PC-9 (cell line): ENCODE results near the gene GFRA1. TPM values are rescaled to one million over a fixed set of nuclear protein-coding genes. Genes with fewer than 3 reads are reported as not detected.

Experiments used
- BruUV-seq: library from RNA; stranded (reverse); fragments of 400-500 nt; replicated peaks from 2 replicates; lab custom pipeline; 2021; lab: Mats Ljungman, UMichigan
- CTCF ChIA-PET: fragments of 300-600 bp; sonication (Branson Sonifier 250); formaldehyde crosslinking; loops from one replicate; lab custom pipeline; 2022; ENCODE audit warnings: antibody characterized with exemption; lab: Charles Lee
- POLR2A ChIA-PET: fragments of 300-600 bp; sonication (Branson Sonifier 250); formaldehyde crosslinking; loops from one replicate; lab custom pipeline; 2022; ENCODE audit warnings: antibody characterized with exemption; ENCODE audit not compliant: unreplicated experiment; lab: Charles Lee
- DNase-seq, 2 experiments: peaks; one replicate each; pipeline versions ENCODE4 v3.0.0 to v3.0.0-alpha.2; 2015 to 2022; ENCODE audit warnings: mixed read lengths in 1 of 2
- H2AFZ ChIP-seq: fragments of 200-600 bp; sonication (generic); 2 replicates; pipeline ENCODE4 v1.8.1; 2017; ENCODE audit warnings: antibody characterized with exemption
- H3F3A ChIP-seq: fragments of 200-600 bp; sonication (generic); 2 replicates; pipeline ENCODE4 v1.8.1; 2017; ENCODE audit warnings: antibody characterized with exemption, mild to moderate bottlenecking, low read depth; ENCODE audit not compliant: insufficient read depth
- H3K27ac ChIP-seq: fragments of 200-600 bp; sonication (generic); 2 replicates; pipeline ENCODE4 v1.6.1; 2016; ENCODE audit warnings: mixed run types
- H3K27me3 ChIP-seq: fragments of 200-600 bp; sonication (generic); 2 replicates; pipeline ENCODE4 v1.6.1; 2016; ENCODE audit warnings: low read depth, mixed run types; ENCODE audit not compliant: insufficient read depth
- H3K36me3 ChIP-seq: fragments of 200-600 bp; sonication (generic); 2 replicates; pipeline ENCODE4 v1.6.1; 2016; ENCODE audit warnings: low read depth, mixed run types
- H3K4me1 ChIP-seq: fragments of 200-600 bp; sonication (generic); replicated peaks from 2 replicates; pipeline ENCODE4 v1.6.1; 2016; ENCODE audit warnings: mixed run types; ENCODE audit not compliant: insufficient read depth
- H3K4me2 ChIP-seq: fragments of 200-600 bp; sonication (generic); 2 replicates; pipeline ENCODE4 v1.6.1; 2017; ENCODE audit warnings: mixed run types
- H3K4me3 ChIP-seq: fragments of 200-600 bp; sonication (generic); 2 replicates; pipeline ENCODE4 v1.6.1; 2016; ENCODE audit warnings: mixed run types
- H3K79me2 ChIP-seq: fragments of 200-600 bp; sonication (generic); 2 replicates; pipeline ENCODE4 v1.6.1; 2017; ENCODE audit warnings: low read depth, mixed run types
- H3K9me2 ChIP-seq: fragments of 200-600 bp; sonication (generic); 2 replicates; pipeline ENCODE4 v1.8.1; 2017; ENCODE audit warnings: mild to moderate bottlenecking; ENCODE audit not compliant: insufficient read depth
- H3K9me3 ChIP-seq: fragments of 200-600 bp; sonication (generic); 2 replicates; pipeline ENCODE4 v1.8.1; 2016; ENCODE audit warnings: low read depth; ENCODE audit not compliant: insufficient read depth
- H4K20me1 ChIP-seq: fragments of 200-600 bp; sonication (generic); 2 replicates; pipeline ENCODE4 v1.8.1; 2017; ENCODE audit not compliant: insufficient read depth
- CTCF ChIP-seq: fragments of 200-600 bp; sonication (generic); conservative IDR thresholded peaks from 2 replicates; pipeline ENCODE4 v1.6.1; 2017; ENCODE audit warnings: mixed run types, antibody characterized with exemption, mild to moderate bottlenecking, moderate library complexity
- EZH2 ChIP-seq: fragments of 200-600 bp; sonication (generic); IDR thresholded peaks from 2 replicates; pipeline ENCODE4 v1.8.0; 2017; ENCODE audit warnings: antibody characterized with exemption, low read depth
- intact Hi-C: fragments of 100-400 bp; cut with micrococcal nuclease; formaldehyde crosslinking; loops from one replicate; pipeline ENCODE4 v1.10.0; 2022; ENCODE audit not compliant: unreplicated experiment
- total RNA-seq: library from RNA; stranded (reverse); gene quantifications from 2 replicates; pipeline ENCODE4 v1.2.3, GENCODE V29; 2021

GFRA1 gene
- total RNA-seq, 1 experiment from 2014 or later: 0.11 TPM

GRCh38 chr10:116115797-116116196, 157.2 kb downstream of the GFRA1 start:
- ChIA-PET POLR2A (no interaction called here), CTCF (no interaction called here)
- Histone ChIP-seq H3K27ac (no peak overlapping the region), H3K4me3 (no peak overlapping the region), H3K4me1 (no peaks in the 10 kb centered on the region), H3K36me3 (no peaks in the 10 kb centered on the region), H3F3A (no peaks in the 10 kb centered on the region), H3K9me3 (no peaks in the 10 kb centered on the region), H4K20me1 (no peaks in the 10 kb centered on the region), H2AFZ (no peak overlapping the region), H3K4me2 (no peak overlapping the region), H3K79me2 (no peaks in the 10 kb centered on the region), H3K27me3 (peaks cover 19% of the 10 kb centered on the region; the same call in 1 of the 2 replicates), H3K9me2 (no peaks in the 10 kb centered on the region)
- TF ChIP-seq CTCF: no peak
- TF ChIP-seq EZH2: no peak
- intact Hi-C loops: no loop called here
- no TSS peak for BruUV-seq
- no peak for DNase-seq

GRCh38 chr10:116115036-116115641, 157.9 kb downstream of the GFRA1 start:
- TF ChIP-seq EZH2 (no peak), CTCF (no peak)
- no peak overlapping the region for H3K4me3 ChIP-seq
- no peaks in the 10 kb centered on the region for H4K20me1 ChIP-seq
- H3K36me3 ChIP-seq: no peaks in the 10 kb centered on the region
- H3K79me2 ChIP-seq: no peaks in the 10 kb centered on the region
- H2AFZ ChIP-seq: no peak overlapping the region
- intact Hi-C loops: no loop called here
- ChIA-PET CTCF (no interaction called here), POLR2A (no interaction called here)
- H3K27ac ChIP-seq: no peak overlapping the region
- no peaks in the 10 kb centered on the region for H3K9me3 ChIP-seq
- no peaks in the 10 kb centered on the region for H3F3A ChIP-seq
- BruUV-seq: no TSS peak
- H3K4me1 ChIP-seq: no peaks in the 10 kb centered on the region
- H3K27me3 ChIP-seq: peaks cover 19% of the 10 kb centered on the region; the same call in 1 of the 2 replicates
- H3K9me2 ChIP-seq: no peaks in the 10 kb centered on the region
- no peak overlapping the region for H3K4me2 ChIP-seq
- DNase-seq: no peak

- Histone ChIP-seq H3K27me3 (peaks cover 19% of the 10 kb centered on the region; the same call in 1 of the 2 replicates), H3F3A (no peaks in the 10 kb centered on the region), H4K20me1 (no peaks in the 10 kb centered on the region), H3K27ac (no peak overlapping the region), H3K9me2 (no peaks in the 10 kb centered on the region), H3K9me3 (no peaks in the 10 kb centered on the region), H3K4me3 (no peak overlapping the region), H3K4me1 (no peaks in the 10 kb centered on the region), H3K79me2 (no peaks in the 10 kb centered on the region), H2AFZ (no peak overlapping the region), H3K36me3 (no peaks in the 10 kb centered on the region), H3K4me2 (no peak overlapping the region)
- DNase-seq: no peak
- intact Hi-C loops: no loop called here
- ChIA-PET POLR2A (no interaction called here), CTCF (no interaction called here)
- TF ChIP-seq CTCF: no peak
- no TSS peak for BruUV-seq
Observed at GRCh38 chr10:116113721-116114501, 159.1 kb downstream of the GFRA1 start.
